ENCODE results near the gene PNPO. TPM values are rescaled to one million over a fixed set of nuclear protein-coding genes. Genes with fewer than 3 reads are reported as not detected.

The PNPO gene
- polyA plus RNA-seq, 1 experiment = 14.5 TPM

DNA sequence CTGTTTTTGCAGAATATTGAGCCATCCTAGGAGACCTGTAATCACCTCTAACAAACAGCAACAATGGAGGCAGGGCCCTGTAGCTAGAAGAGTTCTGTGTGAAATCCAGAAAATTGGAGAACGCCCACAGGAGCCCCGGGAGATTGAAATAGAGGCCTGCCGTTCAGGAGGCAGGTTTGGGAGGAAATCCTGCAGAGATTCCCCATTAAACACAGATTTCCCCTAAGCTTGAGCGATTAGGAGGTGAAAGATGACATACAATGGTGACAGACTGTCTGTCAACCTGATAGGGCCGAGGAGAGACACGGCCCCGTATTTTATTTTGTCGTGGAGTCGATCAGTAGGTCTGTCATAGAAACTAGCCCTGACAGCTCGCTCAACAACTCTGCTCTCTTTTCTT, 47.8 kb downstream of the PNPO start:
- CTCF ChIA-PET = interaction anchor here (0.9 to 1.4 kb wide), 2 partner anchors 11 to 18 kb away, joined by 3 to 4 read pairs; partner anchors contain the start of gene CDK5RAP3
- no peak overlapping the region for H3K27ac ChIP-seq (ENCODE audit: low read depth, low read length)
- no peak for DNase-seq (ENCODE audit: low read depth, low spot score)

DNA sequence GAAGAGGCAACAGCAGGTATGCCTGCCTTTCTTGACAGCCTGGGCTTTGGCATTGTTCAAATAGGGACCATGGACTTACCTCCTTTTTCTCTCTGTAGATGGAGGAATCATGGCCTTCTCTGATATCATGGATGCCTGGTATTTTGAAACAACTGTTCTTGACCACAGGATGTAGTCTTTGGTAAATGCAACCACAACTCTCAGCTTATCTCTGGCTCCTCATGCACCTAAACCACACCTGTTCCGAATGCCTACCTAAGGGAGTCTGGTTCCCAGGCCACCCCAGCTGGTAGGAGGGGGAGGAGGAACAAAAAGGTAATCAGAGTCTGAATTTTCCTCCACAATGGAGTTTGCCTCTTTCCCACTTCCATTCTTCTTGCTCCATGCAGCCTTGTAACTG, 48.3 kb downstream of the PNPO start:
- ChIA-PET CTCF (interaction anchor here (0.9 to 1.4 kb wide), 2 partner anchors 11 to 18 kb away, joined by 3 to 4 read pairs; partner anchors contain the start of gene CDK5RAP3), POLR2A (no interaction called here)
- no peak for DNase-seq (ENCODE audit: low read depth, low spot score)
- Histone ChIP-seq H3K27ac (ENCODE audit: low read depth, low read length) (no peak overlapping the region), H3K27me3 (ENCODE audit: control insufficient read depth, insufficient read depth, low read length) (peaks cover 3% of the 10 kb centered on the region), H3K9me3 (ENCODE audit: control insufficient read depth, insufficient read depth, low read length) (no peaks in the 10 kb centered on the region), H3K4me3 (ENCODE audit: low read depth, low read length) (no peak overlapping the region)
- TF ChIP-seq, protein P1, sequence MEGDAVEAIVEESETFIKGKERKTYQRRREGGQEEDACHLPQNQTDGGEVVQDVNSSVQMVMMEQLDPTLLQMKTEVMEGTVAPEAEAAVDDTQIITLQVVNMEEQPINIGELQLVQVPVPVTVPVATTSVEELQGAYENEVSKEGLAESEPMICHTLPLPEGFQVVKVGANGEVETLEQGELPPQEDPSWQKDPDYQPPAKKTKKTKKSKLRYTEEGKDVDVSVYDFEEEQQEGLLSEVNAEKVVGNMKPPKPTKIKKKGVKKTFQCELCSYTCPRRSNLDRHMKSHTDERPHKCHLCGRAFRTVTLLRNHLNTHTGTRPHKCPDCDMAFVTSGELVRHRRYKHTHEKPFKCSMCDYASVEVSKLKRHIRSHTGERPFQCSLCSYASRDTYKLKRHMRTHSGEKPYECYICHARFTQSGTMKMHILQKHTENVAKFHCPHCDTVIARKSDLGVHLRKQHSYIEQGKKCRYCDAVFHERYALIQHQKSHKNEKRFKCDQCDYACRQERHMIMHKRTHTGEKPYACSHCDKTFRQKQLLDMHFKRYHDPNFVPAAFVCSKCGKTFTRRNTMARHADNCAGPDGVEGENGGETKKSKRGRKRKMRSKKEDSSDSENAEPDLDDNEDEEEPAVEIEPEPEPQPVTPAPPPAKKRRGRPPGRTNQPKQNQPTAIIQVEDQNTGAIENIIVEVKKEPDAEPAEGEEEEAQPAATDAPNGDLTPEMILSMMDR (IDR thresholded peaks at IDR 0.05; ENCODE audit: low read depth, low read length) = no peak

More for the DNA sequence above, 47.8 kb downstream of the PNPO start:
- TF ChIP-seq, protein P1 (IDR thresholded peaks at IDR 0.05; ENCODE audit: low read depth, low read length) = no peak
- POLR2A ChIA-PET = interaction anchor here (0.5 kb wide), 1 partner anchor 123 kb away, joined by 4 read pairs; no protein-coding TSS in a partner anchor
- Histone ChIP-seq H3K9me3 (ENCODE audit: control insufficient read depth, insufficient read depth, low read length) (no peaks in the 10 kb centered on the region), H3K27me3 (ENCODE audit: control insufficient read depth, insufficient read depth, low read length) (peaks cover 2% of the 10 kb centered on the region), H3K4me3 (ENCODE audit: low read depth, low read length) (no peak overlapping the region)

DNA sequence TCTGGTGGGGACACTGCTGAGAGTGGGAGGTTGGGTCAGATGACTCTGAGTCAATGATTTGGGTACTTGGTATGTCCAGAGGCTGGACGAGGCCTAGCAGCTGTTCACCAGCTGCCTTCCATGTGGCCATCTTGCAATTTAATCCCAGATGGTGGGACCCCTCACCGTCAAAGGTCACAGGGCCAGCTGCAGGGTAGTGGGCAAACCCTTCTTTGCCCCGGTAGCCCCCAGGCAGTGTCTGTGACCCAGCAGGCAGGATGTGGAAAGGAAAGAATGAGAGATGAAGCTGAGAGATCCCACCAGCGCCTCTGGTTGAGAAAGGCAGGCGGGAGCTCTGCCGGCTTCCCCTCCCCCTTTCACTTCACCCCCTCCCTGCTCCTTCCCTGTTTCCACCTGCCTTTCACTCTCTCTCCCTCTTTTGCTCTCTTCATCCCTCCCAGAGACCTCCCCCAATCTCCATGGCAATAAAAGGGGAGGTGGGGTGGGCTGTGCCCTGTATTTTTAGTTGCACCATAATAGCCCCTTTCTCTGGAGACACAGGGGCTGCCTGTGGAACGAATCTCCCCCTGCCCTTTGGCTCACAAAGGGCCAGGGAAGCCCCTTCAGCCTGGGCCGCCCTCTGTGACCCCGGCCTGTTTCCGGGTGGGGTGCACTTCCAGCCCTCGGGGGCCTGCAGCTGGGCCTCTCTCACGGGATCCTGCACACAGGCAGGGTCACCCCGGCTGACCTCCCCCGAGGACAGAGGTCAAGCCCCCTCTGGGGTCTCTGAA, 49.8 kb downstream of the PNPO start:
- CTCF ChIA-PET = interaction anchor here (0.6 kb wide), 1 partner anchor 12 kb away, joined by 3 read pairs; no protein-coding TSS in a partner anchor
- Histone ChIP-seq H3K27ac (ENCODE audit: low read depth, low read length) (no peak overlapping the region), H3K4me3 (ENCODE audit: low read depth, low read length) (no peak overlapping the region), H3K27me3 (ENCODE audit: control insufficient read depth, insufficient read depth, low read length) (peaks cover 8% of the 10 kb centered on the region), H3K9me3 (ENCODE audit: control insufficient read depth, insufficient read depth, low read length) (no peaks in the 10 kb centered on the region)
- POLR2A ChIA-PET = interaction anchor here (0.6 kb wide), 1 partner anchor 160 kb away, joined by 3 read pairs; the partner anchor contains the start of genes LRRC46 and MRPL10
- TF ChIP-seq, protein P1 (IDR thresholded peaks at IDR 0.05; ENCODE audit: low read depth, low read length) = no peak
- no peak for DNase-seq (ENCODE audit: low read depth, low spot score)

DNA sequence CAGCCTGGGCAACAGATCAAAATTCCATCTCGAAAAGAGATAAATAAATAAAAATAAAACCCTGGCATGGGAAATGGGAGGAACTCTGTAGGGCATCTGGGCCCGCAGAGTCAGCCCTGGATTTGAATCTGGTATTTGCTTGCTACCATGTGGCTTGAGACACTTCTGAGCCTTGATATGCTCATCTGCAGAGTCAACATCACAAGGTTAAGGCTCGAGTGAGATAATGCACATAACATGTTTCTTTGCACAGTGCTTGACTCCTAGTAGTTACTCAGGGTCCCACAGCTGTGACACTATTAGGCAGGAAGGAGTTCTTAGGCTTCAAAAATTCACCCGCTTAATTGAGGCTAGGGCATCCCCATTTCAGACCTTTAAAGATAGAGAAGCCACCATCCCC, 50.8 kb downstream of the PNPO start:
- CTCF ChIA-PET = interaction anchor here (2.7 kb wide), 1 partner anchor 22 kb away, joined by 10 read pairs; the partner anchor contains the start of gene CDK5RAP3
- no peaks in the 10 kb centered on the region for H3K9me3 ChIP-seq (ENCODE audit: control insufficient read depth, insufficient read depth, low read length)
- H3K27ac ChIP-seq (ENCODE audit: low read depth, low read length) = no peak overlapping the region
- H3K27me3 ChIP-seq (ENCODE audit: control insufficient read depth, insufficient read depth, low read length) = peaks cover 10% of the 10 kb centered on the region
- no peak overlapping the region for H3K4me3 ChIP-seq (ENCODE audit: low read depth, low read length)
- DNase-seq (ENCODE audit: low read depth, low spot score) = no peak
- POLR2A ChIA-PET = no interaction called here
- TF ChIP-seq, protein P1 (IDR thresholded peaks at IDR 0.05; ENCODE audit: low read depth, low read length) = no peak

DNA sequence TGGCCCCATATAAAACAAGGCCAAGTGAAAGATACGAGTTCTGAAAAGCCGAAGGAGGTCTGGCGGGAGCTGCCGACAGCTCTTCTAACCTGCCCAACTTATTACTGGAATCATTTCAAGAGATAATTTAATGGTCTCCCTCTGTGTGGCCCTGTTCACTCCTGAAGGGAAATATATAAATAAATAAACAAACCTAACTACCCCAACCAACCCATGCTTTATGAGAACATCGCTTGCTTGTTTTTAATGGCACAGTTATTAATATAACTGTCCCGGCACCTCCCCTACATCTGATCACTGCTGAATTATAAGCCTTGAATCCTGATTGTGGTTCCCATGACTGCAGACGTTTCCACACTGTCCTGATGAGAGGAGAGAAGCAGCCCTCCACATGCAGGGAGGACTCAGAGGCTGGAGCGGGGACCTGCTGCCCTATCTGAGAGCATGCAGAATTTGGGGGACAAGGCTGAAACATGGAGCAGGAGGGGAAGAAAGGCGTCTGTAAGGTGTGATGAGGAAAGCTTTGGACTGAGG, 51.7 kb downstream of the PNPO start:
- H3K27me3 ChIP-seq (ENCODE audit: control insufficient read depth, insufficient read depth, low read length) = peaks cover 10% of the 10 kb centered on the region
- H3K27ac ChIP-seq (ENCODE audit: low read depth, low read length) = no peak overlapping the region
- no peaks in the 10 kb centered on the region for H3K9me3 ChIP-seq (ENCODE audit: control insufficient read depth, insufficient read depth, low read length)
- no peak overlapping the region for H3K4me3 ChIP-seq (ENCODE audit: low read depth, low read length)
- TF ChIP-seq, protein P1 (IDR thresholded peaks at IDR 0.05; ENCODE audit: low read depth, low read length) = no peak
- POLR2A ChIA-PET = no interaction called here
- CTCF ChIA-PET = interaction anchor here (0.7 to 2.7 kb wide), 2 partner anchors 23 to 24 kb away, joined by 3 to 10 read pairs; partner anchors contain the start of gene CDK5RAP3
- no peak for DNase-seq (ENCODE audit: low read depth, low spot score)
